ENCODE data around the gene VANGL1. TPM values are rescaled to one million over a fixed set of nuclear protein-coding genes. Genes with fewer than 3 reads are reported as not detected.
A peak's percentile ranks its signal among the peaks of the same experiment; 100 is the strongest.

VANGL1 gene
- total RNA-seq, 1 donor from 2014 or later = 5.9 TPM

- Histone ChIP-seq H3K27ac (replicated peaks) (peak overlapping the region; percentile 66), H3K4me3 (no peak overlapping the region), H3K27me3 (ENCODE audit: low read depth) (no peaks in the 10 kb centered on the region), H3K4me1 (peaks cover 48% of the 10 kb centered on the region), H3K9me3 (replicated peaks) (no peaks in the 10 kb centered on the region), H3K36me3 (peaks cover 33% of the 10 kb centered on the region)
- no peak for DNase-seq
- intact Hi-C loops (cut with micrococcal nuclease) = no loop called here
- TF ChIP-seq CTCF (IDR thresholded peaks at IDR 0.05; ENCODE audit: borderline replicate concordance) = no peak
Observed at GRCh38 chr1:115680730-115681111, 39.0 kb downstream of the VANGL1 start.

GRCh38 chr1:115682792-115683191, 41.0 kb downstream of the VANGL1 start:
- DNase-seq = no peak
- Histone ChIP-seq H3K4me1 (peaks cover 34% of the 10 kb centered on the region), H3K4me3 (no peak overlapping the region), H3K9me3 (replicated peaks) (no peaks in the 10 kb centered on the region), H3K27ac (replicated peaks) (no peak overlapping the region), H3K36me3 (peaks cover 45% of the 10 kb centered on the region), H3K27me3 (ENCODE audit: low read depth) (no peaks in the 10 kb centered on the region)
- TF ChIP-seq CTCF (IDR thresholded peaks at IDR 0.05; ENCODE audit: borderline replicate concordance) = no peak
- intact Hi-C loops (cut with micrococcal nuclease) = no loop called here

- H3K36me3 ChIP-seq = peaks cover 68% of the 10 kb centered on the region
- H3K27me3 ChIP-seq (ENCODE audit: low read depth) = no peaks in the 10 kb centered on the region
- no peak overlapping the region for H3K4me3 ChIP-seq
Observed at GRCh38 chr1:115685029-115685705, 43.4 kb downstream of the VANGL1 start.

GRCh38 chr1:115687744-115688143, 46.0 kb downstream of the VANGL1 start:
- Histone ChIP-seq H3K4me3 (no peak overlapping the region), H3K27ac (replicated peaks) (no peak overlapping the region), H3K9me3 (replicated peaks) (no peaks in the 10 kb centered on the region), H3K27me3 (ENCODE audit: low read depth) (no peaks in the 10 kb centered on the region), H3K36me3 (peaks cover 85% of the 10 kb centered on the region), H3K4me1 (peaks cover 11% of the 10 kb centered on the region)
- no peak for DNase-seq
- intact Hi-C loops (cut with micrococcal nuclease) = no loop called here
- TF ChIP-seq CTCF (IDR thresholded peaks at IDR 0.05; ENCODE audit: borderline replicate concordance) = no peak

More at GRCh38 chr1:115685029-115685705, 43.4 kb downstream of the VANGL1 start:
- Histone ChIP-seq H3K4me1 (peaks cover 12% of the 10 kb centered on the region), H3K27ac (replicated peaks) (no peak overlapping the region), H3K9me3 (replicated peaks) (no peaks in the 10 kb centered on the region)
- intact Hi-C loops (cut with micrococcal nuclease) = no loop called here
- no peak for DNase-seq
- no peak for TF ChIP-seq CTCF (IDR thresholded peaks at IDR 0.05; ENCODE audit: borderline replicate concordance)

- intact Hi-C loops (cut with micrococcal nuclease) = loop anchor here (10.0 kb wide), 1 partner anchor 76 kb away; no protein-coding TSS in a partner anchor
- H3K4me3 ChIP-seq = no peak overlapping the region
- H3K4me1 ChIP-seq = peaks cover 13% of the 10 kb centered on the region
- no peaks in the 10 kb centered on the region for H3K9me3 ChIP-seq (replicated peaks)
- H3K27ac ChIP-seq (replicated peaks) = no peak overlapping the region
- no peak for TF ChIP-seq CTCF (IDR thresholded peaks at IDR 0.05; ENCODE audit: borderline replicate concordance)
- no peak for DNase-seq
- no peaks in the 10 kb centered on the region for H3K27me3 ChIP-seq (ENCODE audit: low read depth)
- peaks cover 55% of the 10 kb centered on the region for H3K36me3 ChIP-seq
Observed at GRCh38 chr1:115690972-115691371, 49.2 kb downstream of the VANGL1 start.

All from left ventricle myocardium inferior (tissue), 1 donor.